OCI-LY1 (cell line): ENCODE results near the gene LIFR.

ENCODE experiments used
- EZH2 ChIP-seq: fragments of 200-600 bp; sonication (generic), shearing (Covaris generic); IDR thresholded peaks from 2 replicates; pipeline ENCODE4 v1.8.0; 2017; ENCODE audit warnings: borderline replicate concordance, mixed run types, mild to moderate bottlenecking, antibody characterized with exemption, low read length, moderate library complexity, mixed read lengths
- TF ChIP-seq, protein P1 (sequence below): fragments of 200-600 bp; sonication (generic), shearing (Covaris generic); IDR thresholded peaks from 2 replicates; pipeline ENCODE4 v1.5.1; 2017; ENCODE audit warnings: mild to moderate bottlenecking, antibody characterized with exemption, low read length, moderate library complexity, mixed read lengths

DNA sequence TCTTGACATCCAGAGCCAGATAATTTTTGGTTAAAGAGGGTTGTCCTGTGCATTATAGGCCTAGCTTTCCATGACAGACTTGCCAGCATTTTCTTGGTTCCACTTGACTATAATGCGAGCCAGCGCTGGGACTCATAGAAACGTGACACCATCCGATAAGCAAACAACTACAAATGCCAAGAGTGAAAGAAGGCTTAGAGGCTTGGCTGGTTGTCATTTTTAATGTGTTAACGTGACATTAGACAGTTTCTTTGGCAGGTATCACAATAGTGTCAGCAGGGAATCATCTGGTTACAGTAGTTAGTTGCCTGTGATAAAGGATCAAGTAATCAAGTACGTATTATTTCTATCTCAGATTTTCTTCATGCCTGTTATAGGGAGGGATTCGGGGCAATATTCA is 20.0 kb upstream of the LIFR start:
- TF ChIP-seq, protein P1, sequence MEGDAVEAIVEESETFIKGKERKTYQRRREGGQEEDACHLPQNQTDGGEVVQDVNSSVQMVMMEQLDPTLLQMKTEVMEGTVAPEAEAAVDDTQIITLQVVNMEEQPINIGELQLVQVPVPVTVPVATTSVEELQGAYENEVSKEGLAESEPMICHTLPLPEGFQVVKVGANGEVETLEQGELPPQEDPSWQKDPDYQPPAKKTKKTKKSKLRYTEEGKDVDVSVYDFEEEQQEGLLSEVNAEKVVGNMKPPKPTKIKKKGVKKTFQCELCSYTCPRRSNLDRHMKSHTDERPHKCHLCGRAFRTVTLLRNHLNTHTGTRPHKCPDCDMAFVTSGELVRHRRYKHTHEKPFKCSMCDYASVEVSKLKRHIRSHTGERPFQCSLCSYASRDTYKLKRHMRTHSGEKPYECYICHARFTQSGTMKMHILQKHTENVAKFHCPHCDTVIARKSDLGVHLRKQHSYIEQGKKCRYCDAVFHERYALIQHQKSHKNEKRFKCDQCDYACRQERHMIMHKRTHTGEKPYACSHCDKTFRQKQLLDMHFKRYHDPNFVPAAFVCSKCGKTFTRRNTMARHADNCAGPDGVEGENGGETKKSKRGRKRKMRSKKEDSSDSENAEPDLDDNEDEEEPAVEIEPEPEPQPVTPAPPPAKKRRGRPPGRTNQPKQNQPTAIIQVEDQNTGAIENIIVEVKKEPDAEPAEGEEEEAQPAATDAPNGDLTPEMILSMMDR = no peak
- TF ChIP-seq EZH2 = no peak
